SK-N-SH (cell line): Measurements from ENCODE around the gene PDE11A.

Experiments used
- CTCF ChIP-seq: fragments of 200-600 bp; sonication (generic); IDR thresholded peaks from 2 replicates; pipeline ENCODE4 v1.6.1; 2017; ENCODE audit warnings: antibody characterized with exemption, mild to moderate bottlenecking, moderate library complexity
- IRF3 ChIP-seq: fragments of 150-350 bp; IDR thresholded peaks from 2 replicates; pipeline ENCODE4 v1.6.1; 2016; ENCODE audit warnings: mild to moderate bottlenecking, low read depth, low read length
- MAX ChIP-seq: IDR thresholded peaks from 2 replicates; pipeline ENCODE4 v1.4.0; 2012; ENCODE audit warnings: low read depth
- RCOR1 ChIP-seq: fragments of 150-350 bp; IDR thresholded peaks from 2 replicates; pipeline ENCODE4 v1.6.1; 2017; ENCODE audit warnings: antibody characterized with exemption, low read length
- RFX5 ChIP-seq: IDR thresholded peaks from 2 replicates; pipeline ENCODE4 v1.6.1; 2012; ENCODE audit warnings: mild to moderate bottlenecking, improper control_type of control experiment, low read length
- TAF1 ChIP-seq: IDR thresholded peaks from 2 replicates; pipeline ENCODE4 v1.6.1; 2012; ENCODE audit warnings: low read depth, mild to moderate bottlenecking, low read length, moderate library complexity, borderline replicate concordance
- TF ChIP-seq, protein P1 (sequence below): fragments of 150-350 bp; IDR thresholded peaks from 2 replicates; pipeline ENCODE4 v1.6.1; 2017; ENCODE audit warnings: antibody characterized with exemption, low read length, low read depth, borderline replicate concordance

- TF ChIP-seq RCOR1 = no peak
- TF ChIP-seq TAF1 = no peak
- TF ChIP-seq IRF3 = no peak
- no peak for TF ChIP-seq CTCF
- TF ChIP-seq RFX5 = no peak
- TF ChIP-seq MAX = no peak
- TF ChIP-seq, protein P1, sequence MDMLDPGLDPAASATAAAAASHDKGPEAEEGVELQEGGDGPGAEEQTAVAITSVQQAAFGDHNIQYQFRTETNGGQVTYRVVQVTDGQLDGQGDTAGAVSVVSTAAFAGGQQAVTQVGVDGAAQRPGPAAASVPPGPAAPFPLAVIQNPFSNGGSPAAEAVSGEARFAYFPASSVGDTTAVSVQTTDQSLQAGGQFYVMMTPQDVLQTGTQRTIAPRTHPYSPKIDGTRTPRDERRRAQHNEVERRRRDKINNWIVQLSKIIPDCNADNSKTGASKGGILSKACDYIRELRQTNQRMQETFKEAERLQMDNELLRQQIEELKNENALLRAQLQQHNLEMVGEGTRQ = no peak
Observed at GRCh38 chr2:177600917-177601316, 471.7 kb downstream of the PDE11A start.
